Stimulated activated CD8-positive, alpha-beta memory T cell treated with anti-CD3 and anti-CD28 coated beads, Interleukin-7, amount 100 ng/mL, for 1 hour (primary cell): ENCODE results near the gene PDS5A.
"Not testable (repeated sequence)": the region's sequence is repeated elsewhere in the genome, so short reads cannot be mapped to it uniquely, and the experiment has no call there.

Source experiments
- DNase-seq, 2 donors: peaks; one replicate each; pipeline ENCODE4 v3.0.0-alpha.2; 2020; ENCODE audit warnings: low read depth in 2 of 2

PDS5A gene

GRCh38 chr4:39970671-39971640, 6.8 kb downstream of the PDS5A start:
- DNase-seq = no peak

GRCh38 chr4:39963656-39964055, 14.1 kb downstream of the PDS5A start:
- no peak for DNase-seq

DNA sequence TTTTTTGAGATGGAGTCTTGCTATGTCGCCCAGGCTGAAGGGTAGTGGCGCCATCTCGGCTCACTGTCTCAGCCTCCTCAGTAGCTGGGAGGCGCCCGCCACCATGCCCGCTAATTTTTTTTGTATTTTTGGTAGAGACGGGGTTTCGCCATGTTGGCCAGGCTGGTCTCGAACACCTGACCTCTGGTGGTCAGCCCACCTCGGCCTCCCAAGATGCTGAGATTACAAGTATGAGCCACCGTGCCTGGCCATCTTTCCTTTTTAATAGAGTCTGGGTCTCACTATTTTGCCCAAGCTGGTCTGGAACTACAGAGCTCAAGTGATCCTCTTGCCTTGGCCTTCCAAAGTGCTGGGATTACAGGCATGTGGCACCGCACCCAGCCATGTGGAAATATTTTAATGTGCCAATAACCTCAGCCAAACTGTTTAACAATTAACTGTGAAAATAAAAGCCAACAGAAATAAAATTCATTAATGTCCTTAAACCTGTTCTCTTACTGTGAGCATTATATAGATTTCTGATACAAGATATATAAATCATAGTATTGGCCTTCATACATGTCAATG, 16.3 kb downstream of the PDS5A start:
- DNase-seq = no peak

GRCh38 chr4:39950861-39951481, 26.7 kb downstream of the PDS5A start:
- no peak for DNase-seq

DNA sequence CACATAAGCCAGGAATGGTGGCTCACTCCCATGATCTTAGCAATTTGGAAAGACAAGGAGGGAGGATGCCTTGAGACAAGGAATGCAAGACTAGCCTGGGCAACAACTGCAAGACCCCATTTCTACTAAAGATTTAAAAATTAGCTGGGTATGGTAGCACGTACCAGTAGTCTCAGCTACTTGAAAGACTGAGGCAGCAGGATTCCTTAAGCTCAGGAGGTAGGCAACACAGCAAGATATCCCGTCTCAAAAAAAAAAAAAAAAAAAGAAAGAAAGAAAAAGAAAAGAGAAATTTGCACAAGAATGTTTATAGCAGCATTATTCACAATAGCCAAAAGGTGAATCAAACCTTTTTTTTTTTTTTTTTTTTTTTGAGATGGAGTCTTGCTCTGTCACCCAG, 29.7 kb downstream of the PDS5A start:
- no peak for DNase-seq

DNA sequence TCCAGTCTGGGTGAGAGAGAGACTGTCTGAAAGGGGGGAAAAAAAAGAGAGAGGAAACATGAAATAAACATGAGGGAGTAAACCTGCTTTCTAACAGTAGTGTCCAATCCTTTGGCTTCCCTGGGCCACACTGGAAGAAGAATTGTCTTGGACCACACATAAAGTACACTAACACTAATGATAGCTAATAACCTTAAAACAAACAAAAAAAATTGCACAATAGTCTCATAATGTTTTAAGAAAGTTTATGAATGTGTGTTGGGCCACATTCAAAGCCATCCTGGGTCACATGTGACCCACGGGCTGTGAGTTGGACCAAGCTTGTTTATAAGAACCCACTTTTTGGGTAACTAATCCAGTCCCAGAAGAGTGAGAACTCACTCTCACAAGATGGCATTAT, 30.3 kb downstream of the PDS5A start:
- DNase-seq = no peak

DNA sequence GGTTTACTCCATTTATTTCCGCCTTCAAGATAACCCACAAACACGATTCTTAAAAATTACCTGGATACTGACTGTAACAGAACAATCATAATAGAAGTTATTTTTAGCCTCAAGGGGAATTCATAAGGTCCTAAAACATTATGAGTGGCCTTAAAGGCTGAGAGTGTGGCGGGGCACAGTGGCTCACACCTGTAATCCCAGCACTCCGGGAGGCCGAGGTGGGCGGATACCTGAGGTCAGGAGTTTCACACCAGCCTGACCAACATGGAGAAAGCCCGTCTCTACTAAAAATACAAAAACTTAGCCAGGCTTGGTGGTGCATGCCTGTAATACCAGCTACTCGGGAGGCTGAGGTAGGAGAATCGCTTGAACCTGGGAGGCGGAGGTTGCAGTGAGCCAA, 33.5 kb downstream of the PDS5A start:
- DNase-seq = not testable (repeated sequence)

DNA sequence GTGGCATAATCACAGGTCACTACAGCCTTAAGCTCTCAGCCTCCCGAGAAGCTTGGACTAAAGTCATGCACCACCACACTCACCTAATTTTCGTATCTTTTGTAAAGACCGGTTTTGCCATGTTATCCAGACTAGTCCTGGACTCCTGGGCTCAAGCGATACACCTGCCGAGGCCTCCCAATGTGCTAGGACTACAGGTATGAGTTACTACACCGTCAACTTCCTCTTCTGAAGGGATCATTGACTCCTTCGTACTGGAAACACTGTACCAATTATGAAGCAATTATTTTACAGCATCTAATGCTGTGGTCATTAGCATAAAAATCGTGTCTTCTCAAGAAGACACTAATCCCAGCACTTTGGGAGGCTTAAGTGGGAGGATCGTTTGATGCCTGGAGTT, 35.2 kb downstream of the PDS5A start:
- DNase-seq = no peak

DNA sequence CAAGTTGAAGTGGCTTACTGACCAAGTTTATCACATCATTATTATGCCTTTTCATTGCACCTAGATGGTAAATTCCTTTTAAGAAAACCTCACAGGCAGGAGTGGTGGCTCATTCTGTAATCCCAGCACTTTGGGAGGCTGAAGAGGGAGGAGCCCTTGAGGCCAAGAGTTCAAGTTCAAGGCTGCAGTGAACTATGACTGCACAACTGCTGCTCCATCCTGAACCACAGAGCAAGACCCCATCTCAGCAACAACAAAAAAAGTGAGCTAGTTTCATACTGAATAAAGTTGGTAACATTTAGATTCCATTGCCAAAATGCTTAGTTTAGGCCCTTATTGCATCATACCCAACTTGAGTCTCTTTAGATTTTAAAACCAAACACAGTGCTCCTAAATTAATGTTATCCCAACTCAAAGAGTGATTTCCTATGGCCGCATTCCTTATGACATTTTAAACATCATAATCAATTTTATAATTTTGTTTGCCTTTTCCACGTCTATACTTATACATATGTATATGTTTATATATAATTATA, 36.0 kb downstream of the PDS5A start:
- no peak for DNase-seq

GRCh38 chr4:39937683-39938268, 39.9 kb downstream of the PDS5A start:
- no peak for DNase-seq

DNA sequence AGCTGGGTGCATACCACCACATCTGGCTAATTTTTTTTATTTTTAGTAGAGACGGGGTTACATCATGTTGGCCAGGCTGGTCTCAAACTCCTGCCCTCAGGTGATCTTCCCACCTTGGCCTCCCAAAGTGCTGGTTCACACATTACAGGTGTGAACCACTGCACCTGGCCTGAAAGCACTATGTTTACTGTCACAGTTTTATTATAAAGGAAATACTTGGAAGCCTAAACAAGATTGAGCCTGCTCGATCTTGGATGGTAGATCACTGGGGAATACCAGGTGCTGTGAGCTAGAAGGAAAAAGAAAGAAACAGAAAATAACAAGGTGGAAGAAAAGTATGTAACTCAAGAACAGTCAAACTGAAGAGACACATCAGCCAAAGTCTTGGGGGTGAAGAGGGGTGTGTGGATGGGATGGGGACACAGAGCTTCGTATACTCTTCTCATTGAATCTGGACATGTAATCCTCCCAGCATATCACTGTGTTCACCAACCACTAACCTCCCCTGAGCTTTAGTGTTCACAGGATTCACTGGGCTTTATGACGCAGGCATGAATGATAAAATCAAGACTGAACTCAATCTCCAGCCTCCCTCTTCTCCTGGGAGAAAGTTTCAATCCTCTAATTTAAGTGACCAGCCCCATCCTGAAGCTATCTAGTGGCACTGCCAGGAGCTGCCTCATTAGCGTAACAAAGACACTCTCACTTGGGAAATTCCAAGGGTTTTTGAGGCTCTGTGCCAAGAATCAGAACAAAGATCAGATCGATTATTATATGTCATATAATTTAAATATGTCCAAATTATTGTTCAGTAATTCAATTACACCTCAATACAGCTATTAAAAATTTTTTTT, 40.9 kb downstream of the PDS5A start:
- no peak for DNase-seq

DNA sequence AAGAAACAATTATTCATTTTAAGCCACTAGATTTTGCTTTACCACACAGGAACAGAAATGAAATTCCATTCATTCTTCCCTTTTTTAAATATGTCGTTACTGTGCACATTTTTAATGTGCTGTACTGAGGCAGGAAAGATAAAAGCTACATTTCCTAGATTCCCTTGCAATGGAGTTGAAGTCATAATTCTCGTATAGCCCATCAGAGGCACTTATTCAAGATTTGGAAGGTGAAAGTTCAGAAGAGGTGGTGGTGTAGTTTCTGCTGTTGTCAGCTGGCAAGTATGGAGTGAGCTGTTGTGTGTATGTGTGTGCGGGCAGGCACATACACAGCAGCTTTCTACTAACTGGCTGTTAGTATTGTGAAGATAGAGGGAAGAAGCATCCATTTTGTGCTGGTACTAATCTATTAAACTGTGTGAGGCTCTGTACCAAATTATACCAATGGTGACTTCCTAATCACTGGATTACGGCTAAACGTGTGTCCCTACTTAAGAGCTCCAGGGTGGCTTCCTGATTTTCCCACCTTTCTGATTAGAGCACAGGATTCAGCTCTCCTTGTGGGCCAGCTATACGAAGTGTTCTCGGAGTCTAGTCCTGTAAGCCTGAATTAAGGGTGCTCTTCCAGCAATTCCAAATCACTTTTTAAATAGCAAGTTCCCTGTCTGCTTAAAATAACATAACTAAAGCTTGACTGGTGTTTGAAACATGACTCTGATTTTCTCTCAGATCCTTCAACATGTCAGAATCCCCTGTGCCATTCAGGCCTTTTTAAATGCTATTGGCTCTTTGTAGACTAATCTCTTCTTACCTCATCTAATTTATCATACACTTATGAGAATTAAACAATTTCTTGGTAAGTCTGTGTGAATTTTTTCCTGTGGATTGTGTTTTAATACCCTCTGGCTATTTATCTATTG, 43.8 kb downstream of the PDS5A start:
- no peak for DNase-seq

- no peak for DNase-seq
Measured at GRCh38 chr4:39932776-39933402, 44.8 kb downstream of the PDS5A start.

GRCh38 chr4:39931441-39931901, 46.2 kb downstream of the PDS5A start:
- DNase-seq = no peak

GRCh38 chr4:39928538-39928937, 49.2 kb downstream of the PDS5A start:
- DNase-seq = no peak

GRCh38 chr4:39924014-39924413, 53.7 kb downstream of the PDS5A start:
- no peak for DNase-seq

GRCh38 chr4:39922399-39922798, 55.3 kb downstream of the PDS5A start:
- no peak for DNase-seq

GRCh38 chr4:39913471-39913870, 64.2 kb downstream of the PDS5A start:
- no peak for DNase-seq

DNA sequence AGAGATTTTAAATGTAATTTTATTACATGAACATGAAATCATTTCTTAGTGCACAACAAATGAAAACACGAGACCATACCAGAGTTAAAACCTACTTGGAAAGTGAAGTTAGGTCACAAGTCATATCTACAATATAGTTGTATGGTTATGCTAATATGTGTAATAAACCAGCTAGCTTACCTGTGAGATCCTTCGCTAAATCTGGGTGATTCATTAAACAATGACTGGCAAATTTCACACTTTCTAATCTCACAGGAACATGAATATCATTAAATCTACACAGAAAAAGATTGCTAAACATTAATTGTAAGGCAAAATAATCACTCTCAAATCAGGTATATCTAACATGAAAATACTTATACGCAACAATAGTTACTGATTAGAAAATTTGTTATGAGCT, 67.6 kb downstream of the PDS5A start:
- DNase-seq = no peak

DNA sequence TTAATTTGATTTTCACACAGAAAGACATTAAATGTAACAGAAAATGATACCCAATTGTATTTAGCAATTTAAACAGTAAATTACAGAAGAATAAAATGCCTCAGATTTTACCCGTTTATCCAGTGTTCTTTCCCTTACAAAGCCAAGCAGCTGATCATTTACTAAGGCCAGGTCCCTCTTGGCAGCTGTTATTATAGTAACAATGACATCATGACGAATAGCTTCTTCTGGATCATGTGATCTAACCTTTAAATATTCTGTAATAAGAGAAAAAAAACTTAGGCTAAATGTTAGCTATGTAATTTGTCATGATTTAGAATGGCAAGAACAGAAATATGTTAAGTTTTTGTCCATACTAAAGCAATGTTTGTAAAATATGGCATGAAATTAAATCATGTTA, 69.4 kb downstream of the PDS5A start:
- DNase-seq = no peak
